ENCODE data around the gene DNAI1. TPM values are rescaled to one million over a fixed set of nuclear protein-coding genes. Genes with fewer than 3 reads are reported as not detected.

The DNAI1 gene
- polyA plus RNA-seq, 3 donors: 1.5 to 4.4 (median 3.8) TPM

GRCh38 chr9:34490360-34490759, 31.8 kb downstream of the DNAI1 start:
- DNase-seq: no peak

DNA sequence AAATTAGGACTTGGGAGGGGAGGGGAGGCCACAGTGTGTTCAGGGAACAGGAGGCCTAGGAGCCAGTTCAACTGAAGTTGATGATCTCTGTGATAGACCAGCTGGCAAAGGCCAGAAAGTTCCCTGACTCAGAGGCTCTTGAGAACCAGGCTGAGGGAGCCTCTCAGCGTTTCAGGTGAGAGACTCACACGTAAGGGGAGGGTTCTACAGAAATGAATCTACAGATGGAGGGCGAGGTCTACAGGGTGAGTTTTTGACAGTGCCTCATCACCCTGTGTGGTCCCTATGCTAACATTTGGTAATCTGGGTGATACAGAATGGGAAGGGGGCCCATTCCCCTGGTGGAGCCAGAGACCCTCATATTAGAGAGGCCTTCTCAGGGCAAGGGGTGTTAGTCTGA, 32.2 kb downstream of the DNAI1 start:
- no peak for DNase-seq

- DNase-seq: no peak
Observed at GRCh38 chr9:34491596-34491995, 33.0 kb downstream of the DNAI1 start.

DNA sequence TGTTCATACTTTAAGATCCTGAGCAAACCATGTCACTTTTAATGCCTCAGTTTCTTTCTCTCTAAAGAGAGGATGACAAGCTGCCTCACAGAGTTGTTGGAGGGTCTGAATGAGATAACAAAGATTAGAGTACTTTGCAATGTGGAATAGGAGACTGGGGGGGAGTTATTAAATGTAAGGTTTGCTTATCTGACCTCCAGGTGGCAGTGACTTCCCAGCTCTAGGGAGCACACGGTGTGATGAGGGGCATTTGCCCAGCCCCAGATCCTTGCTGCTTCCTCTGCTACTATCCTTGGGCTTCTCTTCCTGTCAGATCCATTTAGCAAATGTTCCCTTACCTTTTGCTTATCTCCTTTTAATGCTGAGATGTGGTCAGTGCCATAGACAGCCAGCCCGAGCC, 33.4 kb downstream of the DNAI1 start:
- DNase-seq: no peak

DNA sequence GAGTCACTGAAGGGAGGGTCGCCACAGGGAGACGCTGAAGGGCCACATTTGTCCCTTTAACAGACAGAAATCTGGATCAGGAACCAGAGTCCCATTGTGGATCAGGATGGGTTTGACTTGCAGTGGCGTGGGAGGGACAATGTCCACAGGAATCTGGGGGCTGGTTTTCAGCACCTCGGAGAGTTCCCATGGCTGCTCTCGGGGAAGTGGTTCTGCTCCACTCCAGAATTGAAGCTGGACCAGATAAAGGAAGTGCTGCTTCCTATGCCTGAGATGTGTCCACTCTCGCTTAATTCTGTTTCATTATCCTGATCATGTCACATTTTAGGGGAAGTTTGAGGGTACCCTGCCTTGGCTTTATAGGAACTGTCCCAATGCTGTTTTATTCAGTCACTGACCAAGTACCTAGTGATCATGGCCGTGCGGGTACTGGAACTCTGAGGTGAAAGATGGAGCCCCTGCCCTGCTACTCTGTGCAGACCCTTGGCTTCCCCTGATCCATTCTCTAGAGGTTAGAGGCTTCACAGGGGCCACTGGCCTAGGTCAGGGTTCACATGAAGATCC, 35.4 kb downstream of the DNAI1 start:
- peak; percentile 60 for DNase-seq

- no peak for DNase-seq
Observed at GRCh38 chr9:34496149-34496712, 37.6 kb downstream of the DNAI1 start.

GRCh38 chr9:34498553-34498952, 39.9 kb downstream of the DNAI1 start:
- DNase-seq: no peak

GRCh38 chr9:34499076-34499475, 40.5 kb downstream of the DNAI1 start:
- no peak for DNase-seq

DNA sequence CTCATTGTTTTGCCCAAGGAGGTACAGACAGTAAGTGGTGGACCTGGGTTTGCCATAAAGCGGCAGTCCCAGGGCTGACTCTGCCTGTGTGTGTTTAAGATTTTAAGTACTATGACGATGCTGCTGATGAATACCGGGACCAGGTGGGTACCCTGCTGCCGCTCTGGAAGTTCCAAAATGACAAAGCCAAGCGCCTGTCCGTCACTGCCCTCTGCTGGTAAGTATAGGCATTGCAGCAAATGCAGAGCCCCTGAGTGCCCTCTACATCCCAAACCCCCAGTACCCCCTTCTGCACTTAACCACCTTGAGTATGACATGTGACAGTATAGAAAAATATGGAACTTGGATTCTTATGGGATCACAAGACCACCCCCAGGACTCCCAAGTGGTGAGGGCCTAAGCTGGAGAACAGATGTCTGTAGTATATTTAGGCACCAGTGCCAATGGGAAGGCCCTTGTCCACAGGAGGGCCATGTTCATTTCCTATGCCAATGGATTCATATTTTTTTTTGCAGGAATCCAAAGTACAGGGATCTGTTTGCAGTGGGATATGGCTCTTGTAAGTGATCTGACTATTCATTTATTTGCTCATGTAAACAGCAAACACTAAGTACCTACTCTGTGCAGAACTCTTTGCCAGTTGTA, 42.1 kb downstream of the DNAI1 start:
- DNase-seq: no peak

DNA sequence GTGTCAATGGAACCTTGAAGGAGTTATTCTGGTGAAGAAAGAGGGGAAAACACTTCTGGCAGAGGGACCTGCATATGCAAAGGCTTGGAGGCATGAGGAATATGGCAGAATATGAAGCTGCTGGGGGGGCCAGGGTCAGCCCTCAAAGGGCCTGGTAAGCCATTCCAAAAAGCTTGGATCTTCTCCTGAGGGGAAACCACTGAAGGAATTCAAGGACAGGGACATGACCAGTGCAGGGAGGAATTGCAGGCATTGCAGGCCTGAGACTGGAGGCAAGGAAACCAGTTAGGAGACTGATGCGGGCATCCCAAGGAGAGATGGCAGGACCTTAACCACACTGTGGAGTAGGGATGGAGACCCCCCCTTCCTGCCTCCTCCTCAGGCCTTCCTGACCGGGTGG, 42.8 kb downstream of the DNAI1 start:
- no peak for DNase-seq

GRCh38 chr9:34501889-34502425, 43.4 kb downstream of the DNAI1 start:
- no peak for DNase-seq

GRCh38 chr9:34502471-34502870, 43.9 kb downstream of the DNAI1 start:
- no peak for DNase-seq

DNA sequence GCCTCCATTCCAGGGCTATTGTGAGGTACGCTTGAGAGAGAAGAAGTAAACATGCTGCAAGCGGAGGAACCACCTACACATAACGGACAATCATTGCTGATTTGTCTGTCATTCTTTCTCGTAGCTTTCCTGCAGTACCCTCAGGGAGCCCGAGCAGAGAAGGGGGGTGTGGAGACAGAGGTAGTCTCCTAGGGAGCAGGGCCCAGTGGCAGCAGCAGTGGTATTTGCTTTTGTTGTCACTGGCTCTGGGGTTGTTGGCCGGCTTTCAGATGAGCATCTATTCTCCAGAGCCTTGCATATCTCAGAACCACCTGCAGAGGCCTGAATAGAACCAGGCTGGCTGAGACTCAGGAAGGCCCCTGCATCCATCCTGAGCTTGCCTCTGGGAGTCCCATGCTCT, 44.3 kb downstream of the DNAI1 start:
- DNase-seq: no peak

GRCh38 chr9:34503406-34503805, 44.8 kb downstream of the DNAI1 start:
- DNase-seq: no peak

DNA sequence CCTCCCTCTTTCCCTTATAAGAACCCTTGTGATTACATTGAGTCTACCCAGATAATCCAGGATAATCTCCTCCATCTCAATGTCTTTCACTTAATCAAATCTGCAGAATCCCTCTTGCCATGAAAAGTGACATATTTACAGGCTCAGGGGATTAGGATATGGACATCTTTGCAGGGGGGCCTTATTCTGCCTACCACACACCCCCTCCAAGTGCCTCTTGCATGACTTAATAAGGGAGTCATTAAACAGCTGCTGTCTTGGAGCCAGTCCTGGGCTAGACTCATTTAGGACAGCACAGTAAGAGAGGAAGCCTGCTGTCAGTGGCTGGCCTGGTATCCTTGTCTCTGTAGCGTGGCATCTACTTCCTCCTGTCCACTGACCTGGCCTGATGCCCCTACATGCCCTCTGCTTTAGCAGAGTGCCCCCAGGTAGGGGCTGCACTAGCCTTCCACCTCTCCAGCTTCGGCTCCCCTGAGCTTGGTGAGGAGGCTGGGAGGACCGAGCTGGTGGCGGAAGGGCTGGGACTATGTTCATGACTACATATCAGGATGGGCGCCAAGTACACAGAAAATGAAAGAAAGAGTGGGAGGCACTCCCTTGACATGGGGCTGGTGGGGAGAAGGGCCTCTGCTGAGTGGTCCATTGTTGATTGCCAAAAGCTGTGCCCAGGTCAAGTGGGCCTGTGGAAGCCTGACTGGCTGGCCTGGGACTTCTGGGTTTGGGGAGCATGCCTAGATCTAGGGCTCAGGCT, 46.9 kb downstream of the DNAI1 start:
- DNase-seq: no peak

- DNase-seq: no peak
Observed at GRCh38 chr9:34506623-34507022, 48.0 kb downstream of the DNAI1 start.

DNA sequence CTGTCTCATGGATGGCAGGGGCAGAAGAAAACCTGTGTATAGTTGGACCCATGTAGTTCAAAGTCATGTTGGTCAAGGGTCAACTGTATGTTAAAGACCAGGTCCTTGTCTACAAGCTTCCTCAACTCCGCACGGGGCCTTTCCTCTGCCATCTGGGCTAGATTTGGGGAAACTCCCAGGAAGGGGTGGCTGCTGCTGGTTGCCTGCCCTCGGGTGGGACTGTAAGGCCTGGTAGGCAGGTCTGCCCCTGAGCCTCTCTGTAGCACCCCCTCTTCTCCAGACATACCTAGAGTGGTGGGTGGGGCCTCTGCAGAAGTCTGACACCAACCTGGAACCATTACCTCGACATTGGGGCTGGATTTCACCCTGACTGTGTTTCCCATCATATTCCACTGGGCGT, 49.0 kb downstream of the DNAI1 start:
- no peak for DNase-seq

DNA sequence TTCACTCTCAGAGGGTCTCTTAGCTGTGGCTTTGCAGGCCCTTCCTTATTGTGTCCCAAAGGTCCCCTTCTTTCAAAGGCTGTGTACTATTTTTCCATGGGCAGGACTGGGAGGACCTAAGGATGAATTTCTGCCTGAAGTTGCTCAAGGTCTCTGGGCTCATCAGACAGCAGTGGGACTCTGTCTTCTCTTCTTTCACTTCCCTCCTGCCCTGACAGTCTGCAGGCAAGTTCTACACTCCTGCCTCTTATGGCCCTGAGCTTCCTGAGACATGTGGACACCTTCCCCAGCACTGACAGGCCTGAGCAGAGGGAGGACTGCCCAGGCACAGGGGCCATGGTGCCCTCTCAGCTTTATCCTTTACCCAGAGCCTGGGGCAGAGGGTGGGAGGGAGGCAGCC, 49.4 kb downstream of the DNAI1 start:
- DNase-seq: no peak

GRCh38 chr9:34508463-34508862, 49.9 kb downstream of the DNAI1 start:
- no peak for DNase-seq

GRCh38 chr9:34508951-34509350, 50.3 kb downstream of the DNAI1 start:
- DNase-seq: no peak

DNA sequence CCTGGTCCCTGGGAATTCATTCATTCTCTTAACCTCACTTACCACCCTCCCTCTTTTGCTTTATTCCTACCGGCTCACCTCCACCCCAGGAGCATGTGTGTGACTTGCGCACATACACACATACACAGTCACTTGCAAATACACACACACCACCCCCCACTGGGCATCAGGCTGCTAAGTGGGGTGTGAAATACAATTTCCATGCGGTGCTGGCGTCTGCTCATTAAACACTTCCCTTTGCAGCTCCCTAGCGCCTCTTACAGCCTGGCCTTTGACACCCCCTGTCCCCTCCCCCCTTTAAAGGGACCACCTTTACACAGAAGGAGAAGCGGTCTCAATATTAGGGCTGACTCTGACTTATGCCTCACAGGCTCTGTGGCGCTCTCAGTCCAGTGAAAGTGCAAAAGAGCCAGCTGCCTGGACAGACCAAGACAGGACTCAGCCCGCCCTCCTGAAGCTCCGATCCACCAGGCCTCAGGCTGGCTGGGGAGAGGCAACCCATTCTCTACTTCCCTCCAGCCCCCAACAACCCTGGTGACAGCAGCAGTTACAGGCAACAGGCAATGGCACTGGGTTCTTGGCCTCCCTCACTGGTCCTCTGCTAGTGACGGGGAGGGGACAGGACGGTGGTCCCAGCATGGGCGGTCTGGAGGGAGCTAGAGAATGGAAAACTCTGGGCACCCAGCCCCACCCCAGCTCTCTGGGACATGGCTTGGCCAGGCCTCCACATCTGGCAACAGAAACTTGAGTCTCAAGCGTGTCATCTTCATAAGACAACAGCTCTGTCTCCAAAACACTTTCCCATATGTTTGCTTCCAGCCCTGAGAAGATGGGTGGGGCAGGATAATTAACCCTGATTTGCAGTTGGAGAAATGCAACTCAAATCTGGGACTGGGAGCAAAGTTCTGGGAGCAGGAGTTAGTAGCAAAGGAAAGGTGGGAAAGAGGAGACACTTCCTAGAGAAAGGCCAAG, 52.2 kb downstream of the DNAI1 start:
- no peak for DNase-seq
